GM12874 (cell line): ENCODE measurements around the gene BNC2.

ENCODE experiments used
- CTCF ChIP-seq: IDR thresholded peaks from 2 replicates; pipeline ENCODE4 v1.5.1; 2011; ENCODE audit warnings: low read depth, mild to moderate bottlenecking, control low read depth, low read length, moderate library complexity; ENCODE audit not compliant: insufficient read depth

BNC2 gene

GRCh38 chr9:16434526-16434925, 435.9 kb downstream of the BNC2 start:
- TF ChIP-seq CTCF: no peak

GRCh38 chr9:16433494-16433893, 437.0 kb downstream of the BNC2 start:
- TF ChIP-seq CTCF: no peak

GRCh38 chr9:16431666-16432392, 438.6 kb downstream of the BNC2 start:
- TF ChIP-seq CTCF: no peak

GRCh38 chr9:16429671-16430070, 440.8 kb downstream of the BNC2 start:
- TF ChIP-seq CTCF: no peak

- TF ChIP-seq CTCF: no peak
These were observed 442.5 kb downstream of the BNC2 start for GRCh38 chr9:16427873-16428427.

- TF ChIP-seq CTCF: no peak
These were observed 443.8 kb downstream of the BNC2 start for GRCh38 chr9:16426716-16427115.

- no peak for TF ChIP-seq CTCF
These were observed 444.8 kb downstream of the BNC2 start for GRCh38 chr9:16425562-16426231.
